Colonic mucosa (tissue), 4 donors: ENCODE measurements around the gene SAMD5. TPM values are rescaled to one million over a fixed set of nuclear protein-coding genes. Genes with fewer than 3 reads are reported as not detected.

Source experiments
- DNase-seq: peaks from one replicate; pipeline ENCODE4 v3.0.0-alpha.2; 2020
- H3K27ac ChIP-seq: fragments of 200-600 bp; one replicate; pipeline ENCODE4 v1.8.0; 2021
- H3K27me3 ChIP-seq: fragments of 200-600 bp; one replicate; pipeline ENCODE4 v1.8.0; 2021
- H3K36me3 ChIP-seq: fragments of 200-600 bp; one replicate; pipeline ENCODE4 v1.8.0; 2021
- H3K4me1 ChIP-seq: fragments of 200-600 bp; one replicate; pipeline ENCODE4 v1.8.0; 2021; ENCODE audit warnings: mild to moderate bottlenecking
- H3K4me3 ChIP-seq: fragments of 200-600 bp; one replicate; pipeline ENCODE4 v1.8.0; 2021
- H3K9ac ChIP-seq, 2 donors: one replicate each; pipeline ENCODE4 v1.7.0; 2013; ENCODE audit warnings: control low read depth in 2 of 2, low read depth in 2 of 2, low read length in 2 of 2
- H3K9me3 ChIP-seq: fragments of 200-600 bp; one replicate; pipeline ENCODE4 v1.8.0; 2021
- intact Hi-C: fragments of 100-400 bp; cut with DNase I; formaldehyde crosslinking; loops from one replicate; pipeline ENCODE4 v1.14.1; 2022
- total RNA-seq, 2 donors: library from RNA; stranded (reverse); fragmentation: NEBNext Ultra II Directional in 1 of 2; extraction: Animal tissue kit (Norgen Biotek cat#: 25700) in 1 of 2; gene quantifications; one replicate each; pipeline ENCODE4 v1.2.1, GENCODE V29; 2021
- TF ChIP-seq, protein P1 (sequence below): fragments of 200-600 bp; IDR thresholded peaks from one replicate; pipeline ENCODE4 v1.8.0; 2022; ENCODE audit warnings: antibody characterized with exemption, mild to moderate bottlenecking
- donor health status: healthy.
- donor health status: DM: no; HTN: no; CAD: no.
- donor health status: DM: no; HTN: no; CAD: no.

Gene SAMD5
- total RNA-seq, 2 donors from 2014 or later, result 11.8 to 13.8 TPM

GRCh38 chr6:147604373-147604772, 95.9 kb downstream of the SAMD5 start:
- Histone ChIP-seq H3K4me3 (no peak overlapping the region), H3K27ac (no peak overlapping the region), H3K4me1 (no peaks in the 10 kb centered on the region), H3K9ac (no peak overlapping the region), H3K27me3 (no peaks in the 10 kb centered on the region), H3K36me3 (no peaks in the 10 kb centered on the region), H3K9me3 (no peaks in the 10 kb centered on the region)
- no peak for DNase-seq
- intact Hi-C loops, result no loop called here
- TF ChIP-seq, protein P1, sequence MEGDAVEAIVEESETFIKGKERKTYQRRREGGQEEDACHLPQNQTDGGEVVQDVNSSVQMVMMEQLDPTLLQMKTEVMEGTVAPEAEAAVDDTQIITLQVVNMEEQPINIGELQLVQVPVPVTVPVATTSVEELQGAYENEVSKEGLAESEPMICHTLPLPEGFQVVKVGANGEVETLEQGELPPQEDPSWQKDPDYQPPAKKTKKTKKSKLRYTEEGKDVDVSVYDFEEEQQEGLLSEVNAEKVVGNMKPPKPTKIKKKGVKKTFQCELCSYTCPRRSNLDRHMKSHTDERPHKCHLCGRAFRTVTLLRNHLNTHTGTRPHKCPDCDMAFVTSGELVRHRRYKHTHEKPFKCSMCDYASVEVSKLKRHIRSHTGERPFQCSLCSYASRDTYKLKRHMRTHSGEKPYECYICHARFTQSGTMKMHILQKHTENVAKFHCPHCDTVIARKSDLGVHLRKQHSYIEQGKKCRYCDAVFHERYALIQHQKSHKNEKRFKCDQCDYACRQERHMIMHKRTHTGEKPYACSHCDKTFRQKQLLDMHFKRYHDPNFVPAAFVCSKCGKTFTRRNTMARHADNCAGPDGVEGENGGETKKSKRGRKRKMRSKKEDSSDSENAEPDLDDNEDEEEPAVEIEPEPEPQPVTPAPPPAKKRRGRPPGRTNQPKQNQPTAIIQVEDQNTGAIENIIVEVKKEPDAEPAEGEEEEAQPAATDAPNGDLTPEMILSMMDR, result no peak

GRCh38 chr6:147611992-147612391, 103.5 kb downstream of the SAMD5 start:
- Histone ChIP-seq H3K27ac (no peak overlapping the region), H3K9ac (no peak overlapping the region), H3K4me3 (no peak overlapping the region), H3K27me3 (no peaks in the 10 kb centered on the region), H3K9me3 (no peaks in the 10 kb centered on the region), H3K4me1 (no peaks in the 10 kb centered on the region), H3K36me3 (no peaks in the 10 kb centered on the region)
- TF ChIP-seq, protein P1, result no peak
- intact Hi-C loops, result no loop called here
- DNase-seq, result no peak

DNA sequence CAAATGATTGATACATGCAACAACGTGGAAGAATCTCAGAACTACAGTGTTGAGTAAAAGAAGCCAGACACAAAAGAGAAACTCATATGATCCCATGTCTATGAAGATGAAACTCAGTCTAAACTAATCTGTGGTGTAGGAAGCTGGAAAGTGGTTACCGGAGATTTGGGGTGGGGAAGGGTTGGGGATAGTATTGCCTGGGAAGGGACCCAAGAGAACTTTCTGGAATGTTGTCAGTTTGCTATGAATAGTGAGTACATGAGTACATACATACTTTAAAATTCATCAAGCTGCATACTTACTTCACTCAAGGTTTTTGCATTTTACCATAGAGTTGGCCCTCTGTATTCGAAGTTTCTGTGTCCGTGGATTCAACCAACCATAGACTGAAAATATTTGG, 106.0 kb downstream of the SAMD5 start:
- intact Hi-C loops, result no loop called here
- no peaks in the 10 kb centered on the region for H3K36me3 ChIP-seq
- TF ChIP-seq, protein P1, result no peak
- DNase-seq, result no peak
- H3K9ac ChIP-seq, result no peak overlapping the region
- H3K4me1 ChIP-seq, result no peaks in the 10 kb centered on the region
- no peaks in the 10 kb centered on the region for H3K27me3 ChIP-seq
- H3K27ac ChIP-seq, result no peak overlapping the region
- no peak overlapping the region for H3K4me3 ChIP-seq
- no peaks in the 10 kb centered on the region for H3K9me3 ChIP-seq

DNA sequence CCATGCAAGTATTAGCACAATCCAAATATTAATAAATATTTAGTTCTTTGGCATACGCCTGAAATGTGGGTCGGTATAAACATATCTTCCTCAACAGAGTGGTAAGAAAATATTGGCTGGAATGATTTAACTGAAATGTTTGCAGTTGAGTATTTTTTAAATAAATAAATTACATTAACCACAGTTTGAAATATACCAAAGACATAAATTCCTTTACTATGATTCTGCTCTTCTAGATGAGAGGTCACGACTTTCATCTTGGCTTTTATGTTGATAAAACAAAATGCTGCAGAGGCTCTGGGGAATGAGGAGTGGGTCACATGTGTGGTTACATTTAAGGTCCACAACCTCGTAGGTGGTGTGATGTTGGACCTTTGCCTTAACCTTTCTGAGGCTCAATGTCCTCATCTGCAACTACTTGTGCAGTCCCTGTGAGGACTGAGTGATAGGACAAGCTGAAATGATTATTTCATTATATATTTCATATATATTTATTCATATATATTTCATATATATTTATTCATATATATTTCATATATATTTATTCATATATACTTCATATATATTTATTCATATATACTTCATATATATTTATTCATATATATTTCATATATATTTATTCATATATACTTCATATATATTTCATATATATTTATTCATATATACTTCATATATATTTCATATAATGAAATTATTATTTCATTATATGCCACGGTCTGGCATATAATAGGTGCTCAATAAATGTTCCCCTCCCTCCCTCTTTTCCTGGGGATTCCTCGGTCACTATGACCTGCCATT, 107.4 kb downstream of the SAMD5 start:
- intact Hi-C loops, result no loop called here
- H3K9me3 ChIP-seq, result no peaks in the 10 kb centered on the region
- no peaks in the 10 kb centered on the region for H3K27me3 ChIP-seq

DNA sequence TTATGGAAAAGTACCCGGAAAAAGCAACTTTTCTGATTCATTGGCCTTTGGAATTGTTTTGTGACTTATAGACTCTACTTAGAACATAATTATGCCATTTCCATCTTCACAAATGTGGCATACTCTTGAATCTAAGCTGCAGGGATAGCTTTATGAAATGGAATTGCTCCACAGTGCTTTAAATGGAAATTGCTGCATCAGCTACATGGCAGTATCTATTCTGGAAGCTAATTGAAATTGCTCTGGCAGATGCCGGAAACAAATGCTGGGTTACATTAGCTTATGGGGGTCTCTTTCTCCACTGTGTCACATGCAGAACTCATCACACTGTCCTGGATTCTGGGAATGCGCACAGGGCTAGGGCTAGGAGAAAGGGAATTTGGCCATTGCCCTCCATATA, 108.9 kb downstream of the SAMD5 start:
- H3K27ac ChIP-seq, result no peak overlapping the region
- H3K9me3 ChIP-seq, result no peaks in the 10 kb centered on the region
- no peak for DNase-seq
- H3K27me3 ChIP-seq, result no peaks in the 10 kb centered on the region
- intact Hi-C loops, result no loop called here
- no peak overlapping the region for H3K4me3 ChIP-seq
- no peak overlapping the region for H3K9ac ChIP-seq
- H3K36me3 ChIP-seq, result no peaks in the 10 kb centered on the region
- TF ChIP-seq, protein P1, result no peak
- no peaks in the 10 kb centered on the region for H3K4me1 ChIP-seq

More for the DNA sequence above, 107.4 kb downstream of the SAMD5 start:
- Histone ChIP-seq H3K36me3 (no peaks in the 10 kb centered on the region), H3K4me1 (no peaks in the 10 kb centered on the region), H3K4me3 (no peak overlapping the region), H3K9ac (no peak overlapping the region), H3K27ac (no peak overlapping the region)
- no peak for DNase-seq
- TF ChIP-seq, protein P1, result no peak
